HepG2 (cell line): ENCODE measurements around the gene HNRNPA0. TPM values are rescaled to one million over a fixed set of nuclear protein-coding genes. Genes with fewer than 3 reads are reported as not detected.

Source experiments
- DR1 ChIP-seq: sonication (generic); formaldehyde crosslinking; IDR thresholded peaks from 2 replicates; pipeline ENCODE4 v1.8.0; 2021; ENCODE audit warnings: mild to moderate bottlenecking, missing genetic modification reagents, inconsistent platforms
- EEA1 ChIP-seq: sonication (generic); formaldehyde crosslinking; IDR thresholded peaks from 2 replicates; pipeline ENCODE4 v1.5.1; 2020; ENCODE audit warnings: mild to moderate bottlenecking, missing genetic modification reagents, borderline replicate concordance
- ESRRA ChIP-seq: sonication (generic); formaldehyde crosslinking; IDR thresholded peaks from 2 replicates; pipeline ENCODE4 v1.5.1; 2020; ENCODE audit warnings: mild to moderate bottlenecking, low read depth, missing genetic modification reagents
- HOXA9 ChIP-seq: sonication (generic); formaldehyde crosslinking; IDR thresholded peaks from 2 replicates; pipeline ENCODE4 v1.8.1; 2022; ENCODE audit warnings: missing genetic modification reagents, mild to moderate bottlenecking, moderate library complexity, borderline replicate concordance
- KLF15 ChIP-seq: sonication (generic); formaldehyde crosslinking; IDR thresholded peaks from 2 replicates; pipeline ENCODE4 v1.8.1; 2023; ENCODE audit warnings: borderline replicate concordance, mild to moderate bottlenecking, inconsistent platforms, missing genetic modification reagents, mixed read lengths
- MED13 ChIP-seq: sonication (generic); formaldehyde crosslinking; IDR thresholded peaks from 2 replicates; pipeline ENCODE4 v1.5.0; 2020; ENCODE audit warnings: missing genetic modification reagents
- MIER3 ChIP-seq: IDR thresholded peaks from 2 replicates; pipeline ENCODE4 v1.6.1; 2016; ENCODE audit warnings: missing compliant biosample characterization, borderline replicate concordance
- MYNN ChIP-seq: sonication (generic); formaldehyde crosslinking; IDR thresholded peaks from 2 replicates; pipeline ENCODE4 v1.4.0; 2020; ENCODE audit warnings: mild to moderate bottlenecking, low read depth, missing genetic modification reagents
- NR2F1 ChIP-seq, 2 experiments: fragments of 450-650 bp in 1 of 2; formaldehyde crosslinking in 1 of 2; IDR thresholded peaks; 2 replicates each; pipeline versions ENCODE4 v1.5.0 to v1.6.1; 2016 to 2020; ENCODE audit warnings: mild to moderate bottlenecking in 1 of 2, missing compliant biosample characterization in 1 of 2, missing genetic modification reagents in 1 of 2, moderate library complexity in 1 of 2
- PAX8 ChIP-seq: sonication (generic); formaldehyde crosslinking; IDR thresholded peaks from 2 replicates; pipeline ENCODE4 v1.8.0; 2022; ENCODE audit warnings: mild to moderate bottlenecking, missing genetic modification reagents, borderline replicate concordance
- RAD21 ChIP-seq: fragments of 450-650 bp; formaldehyde crosslinking; IDR thresholded peaks from 2 replicates; pipeline ENCODE4 v1.5.0; 2020; ENCODE audit warnings: mild to moderate bottlenecking
- ZFP91 ChIP-seq: sonication (generic); formaldehyde crosslinking; IDR thresholded peaks from 2 replicates; pipeline ENCODE4 v1.9.0; 2022; ENCODE audit warnings: missing genetic modification reagents, mild to moderate bottlenecking, borderline replicate concordance
- ZMYM3 ChIP-seq: sonication (generic); formaldehyde crosslinking; IDR thresholded peaks from 2 replicates; pipeline ENCODE4 v1.5.1; 2020; ENCODE audit warnings: mild to moderate bottlenecking, missing genetic modification reagents
- ZNF20 ChIP-seq: sonication (generic); formaldehyde crosslinking; IDR thresholded peaks from 2 replicates; pipeline ENCODE4 v1.4.0; 2020; ENCODE audit warnings: mild to moderate bottlenecking, moderate library complexity, missing genetic modification reagents
- ZNF205 ChIP-seq: IDR thresholded peaks from 2 replicates; pipeline ENCODE4 v1.6.1; 2018; ENCODE audit warnings: missing biosample characterization, missing genetic modification reagents
- ZNF224 ChIP-seq: sonication (generic); formaldehyde crosslinking; IDR thresholded peaks from 2 replicates; pipeline ENCODE4 v1.5.0; 2020; ENCODE audit warnings: mild to moderate bottlenecking, missing genetic modification reagents
- ZNF232 ChIP-seq: sonication (generic); formaldehyde crosslinking; IDR thresholded peaks from 2 replicates; pipeline ENCODE4 v1.4.0; 2020; ENCODE audit warnings: missing genetic modification reagents, borderline replicate concordance
- ZNF329 ChIP-seq: sonication (generic); formaldehyde crosslinking; IDR thresholded peaks from 2 replicates; pipeline ENCODE4 v1.9.0; 2021; ENCODE audit warnings: low read depth, mild to moderate bottlenecking, missing genetic modification reagents
- ZNF331 ChIP-seq: sonication (generic); formaldehyde crosslinking; IDR thresholded peaks from 2 replicates; pipeline ENCODE4 v1.4.0; 2020; ENCODE audit warnings: missing genetic modification reagents
- ZNF484 ChIP-seq: sonication (generic); formaldehyde crosslinking; IDR thresholded peaks from 2 replicates; pipeline ENCODE4 v1.5.1; 2020; ENCODE audit warnings: mild to moderate bottlenecking, low read depth, missing genetic modification reagents, borderline replicate concordance
- ZNF556 ChIP-seq: sonication (generic); formaldehyde crosslinking; IDR thresholded peaks from 2 replicates; pipeline ENCODE4 v1.4.0; 2020; ENCODE audit warnings: mild to moderate bottlenecking, missing genetic modification reagents, borderline replicate concordance
- ZNF577 ChIP-seq: sonication (generic); formaldehyde crosslinking; IDR thresholded peaks from 2 replicates; pipeline ENCODE4 v1.4.0; 2020; ENCODE audit warnings: mild to moderate bottlenecking, low read depth, missing genetic modification reagents, borderline replicate concordance
- ZNF724P ChIP-seq: sonication (generic); formaldehyde crosslinking; IDR thresholded peaks from 2 replicates; pipeline ENCODE4 v1.8.0; 2022; ENCODE audit warnings: missing genetic modification reagents, borderline replicate concordance
- polyA plus RNA-seq, 8 experiments: library from polyadenylated mRNA; depleted of rRNA in 3 of 8; stranded (reverse) in 7 of 8; unstranded in 1 of 8; fragments of >200 nt; fragmentation: Illumina TruSeq in 4 of 8; extraction: Trizol in 4 of 8; gene quantifications; 2 replicates each; pipeline versions ENCODE4 v1.2.1 to v1.2.3, GENCODE V29; 2011 to 2016; ENCODE audit warnings: low read depth in 4 of 8, missing spikeins in 1 of 8, mixed read lengths in 1 of 8; ENCODE audit not compliant: insufficient read depth in 1 of 8
- total RNA-seq, 5 experiments: library from RNA; depleted of rRNA; stranded (reverse); fragments of >200 nt; fragmentation: Illumina TruSeq; extraction: Trizol; gene quantifications; 2 replicates each; pipeline ENCODE4 v1.2.3, GENCODE V29; 2016; ENCODE audit warnings: low read depth in 1 of 5
- TF ChIP-seq, protein P1 (sequence below): sonication (generic); formaldehyde crosslinking; IDR thresholded peaks from 2 replicates; pipeline ENCODE4 v1.8.0; 2022; ENCODE audit warnings: mild to moderate bottlenecking, missing genetic modification reagents, borderline replicate concordance
- TF ChIP-seq, protein P2 (sequence below): sonication (generic); formaldehyde crosslinking; IDR thresholded peaks from 2 replicates; pipeline ENCODE4 v1.4.0; 2020; ENCODE audit warnings: missing genetic modification reagents; ENCODE audit errors: not compliant biosample characterization

The HNRNPA0 gene
- total and polyA plus RNA-seq, 2 of the 13 experiments (the other 11 are each of a cell fraction or from before 2014, with no cell fraction given): 9.0 to 12.9 TPM

DNA sequence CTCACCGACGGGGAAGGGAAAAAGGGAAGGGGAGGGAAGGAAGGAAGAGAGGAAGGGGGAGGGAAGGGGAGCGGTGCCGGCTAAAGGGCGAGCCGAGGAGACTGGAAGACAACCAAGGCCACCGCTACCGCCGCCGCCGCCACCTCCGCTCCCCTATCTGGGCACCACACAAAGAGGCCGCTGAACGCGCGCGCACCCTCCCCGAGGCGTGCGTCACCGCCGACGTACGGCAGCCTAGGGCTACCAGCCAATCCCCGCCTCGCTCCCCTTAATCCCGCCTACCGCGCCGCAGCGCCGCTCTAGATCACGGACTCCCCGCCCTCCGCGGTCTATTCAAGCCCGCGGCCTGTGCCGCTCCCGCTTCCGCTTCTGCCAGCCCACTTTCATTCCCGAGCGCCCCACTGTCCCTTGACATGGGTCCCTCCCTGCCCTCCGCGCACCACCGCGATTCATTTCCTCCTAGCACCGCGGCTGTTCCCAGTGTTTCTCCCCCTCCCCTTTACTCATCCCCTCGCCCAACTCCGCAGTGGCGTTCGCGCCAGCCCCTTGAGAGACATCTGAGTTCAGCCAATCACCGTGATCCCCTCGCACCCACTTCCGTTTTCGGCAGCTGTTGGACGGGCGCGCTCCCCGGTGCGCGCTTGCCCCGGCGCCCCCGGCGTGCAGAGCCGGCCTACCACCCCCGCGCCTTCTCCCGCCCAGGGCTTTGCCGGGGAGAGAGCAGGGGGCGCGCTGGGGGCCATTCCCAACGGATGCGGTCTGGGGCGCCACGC lies at the start of gene HNRNPA0 (continued):
- TF ChIP-seq ZNF577 (CRISPR knock-in tag): no peak; the same call in 1 of the 2 replicates
- TF ChIP-seq ESRRA (CRISPR knock-in tag): no peak
- 0 out of 2 replicates have a peak, but pooled peaks have one; percentile 24 for TF ChIP-seq RAD21 (CRISPR knock-in tag)
- TF ChIP-seq MED13: no peak
- TF ChIP-seq MIER3 (CRISPR knock-in tag): no peak
- no peak for TF ChIP-seq PAX8 (CRISPR knock-in tag)
- TF ChIP-seq ZNF556 (CRISPR knock-in tag): peak; percentile 70; the same call in 1 of the 2 replicates
- TF ChIP-seq DR1 (CRISPR knock-in tag): peak; percentile 70
- peak; percentile 50; the same call in 1 of the 2 replicates for TF ChIP-seq ZNF20 (CRISPR knock-in tag)
- TF ChIP-seq ZNF205 (CRISPR knock-in tag): peak; percentile 45; the same call in 1 of the 2 replicates
- peak; percentile 72; the same call in 1 of the 2 replicates for TF ChIP-seq ZNF724P (CRISPR knock-in tag)
- no peak for TF ChIP-seq MYNN (CRISPR knock-in tag)
- TF ChIP-seq, protein P1, sequence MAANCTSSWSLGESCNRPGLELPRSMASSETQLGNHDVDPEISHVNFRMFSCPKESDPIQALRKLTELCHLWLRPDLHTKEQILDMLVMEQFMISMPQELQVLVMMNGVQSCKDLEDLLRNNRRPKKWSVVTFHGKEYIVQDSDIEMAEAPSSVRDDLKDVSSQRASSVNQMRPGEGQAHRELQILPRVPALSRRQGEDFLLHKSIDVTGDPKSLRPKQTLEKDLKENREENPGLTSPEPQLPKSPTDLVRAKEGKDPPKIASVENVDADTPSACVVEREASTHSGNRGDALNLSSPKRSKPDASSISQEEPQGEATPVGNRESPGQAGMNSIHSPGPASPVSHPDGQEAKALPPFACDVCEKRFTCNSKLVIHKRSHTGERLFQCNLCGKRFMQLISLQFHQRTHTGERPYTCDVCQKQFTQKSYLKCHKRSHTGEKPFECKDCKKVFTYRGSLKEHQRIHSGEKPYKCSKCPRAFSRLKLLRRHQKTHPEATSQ (CRISPR knock-in tag): no peak
- TF ChIP-seq KLF15 (CRISPR knock-in tag): 0 out of 2 replicates have a peak, but pooled peaks have one; percentile 40
- TF ChIP-seq EEA1: peak; percentile 57; the same call in 1 of the 2 replicates
- TF ChIP-seq ZNF484 (CRISPR knock-in tag): 0 out of 2 replicates have a peak, but pooled peaks have one; percentile 60
- peak; percentile 33; the same call in 1 of the 2 replicates for TF ChIP-seq ZNF331 (CRISPR knock-in tag)
- TF ChIP-seq HOXA9: peak; percentile 35
- TF ChIP-seq, protein P2, sequence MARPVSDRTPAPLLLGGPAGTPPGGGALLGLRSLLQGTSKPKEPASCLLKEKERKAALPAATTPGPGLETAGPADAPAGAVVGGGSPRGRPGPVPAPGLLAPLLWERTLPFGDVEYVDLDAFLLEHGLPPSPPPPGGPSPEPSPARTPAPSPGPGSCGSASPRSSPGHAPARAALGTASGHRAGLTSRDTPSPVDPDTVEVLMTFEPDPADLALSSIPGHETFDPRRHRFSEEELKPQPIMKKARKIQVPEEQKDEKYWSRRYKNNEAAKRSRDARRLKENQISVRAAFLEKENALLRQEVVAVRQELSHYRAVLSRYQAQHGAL (CRISPR knock-in tag): no peak
- TF ChIP-seq ZNF224 (CRISPR knock-in tag): peak; percentile 70; the same call in 1 of the 2 replicates
- 0 out of 2 replicates have a peak, but pooled peaks have one; percentile 6 for TF ChIP-seq ZNF232 (CRISPR knock-in tag)
- TF ChIP-seq ZFP91: peak; percentile 60; the same call in 1 of the 2 replicates
- 0 out of 4 replicates have a peak, but pooled peaks of 1 of the 2 experiments have one; percentile 24 for TF ChIP-seq NR2F1 (CRISPR knock-in tag; IDR thresholded peaks at IDR 0.05)
- TF ChIP-seq ZNF329 (CRISPR knock-in tag): 0 out of 2 replicates have a peak, but pooled peaks have one; percentile 84
- no peak; the same call in 1 of the 2 replicates for TF ChIP-seq ZMYM3 (CRISPR knock-in tag)
